GM21576 (cell line): ENCODE results near the gene PRLR.
"Not testable (repeated sequence)": the region's sequence is repeated elsewhere in the genome, so short reads cannot be mapped to it uniquely, and the experiment has no call there.

ENCODE experiments used
- ATAC-seq: cut with Tn5 transposase; IDR thresholded peaks from one replicate; pipeline ENCODE4 v1.9.1; 2021; ENCODE audit warnings: mild to moderate bottlenecking, moderate library complexity; ENCODE audit not compliant: unreplicated experiment

Gene PRLR

GRCh38 chr5:35045280-35045679 lies 185.0 kb downstream of the PRLR start:
- ATAC-seq: no peak

GRCh38 chr5:35044649-35045048 lies 185.6 kb downstream of the PRLR start:
- no peak for ATAC-seq

GRCh38 chr5:35042781-35043180 lies 187.5 kb downstream of the PRLR start:
- no peak for ATAC-seq

GRCh38 chr5:35041261-35041660 lies 189.0 kb downstream of the PRLR start:
- ATAC-seq: no peak

- no peak for ATAC-seq
Observed at GRCh38 chr5:35038891-35039290, 191.4 kb downstream of the PRLR start.

GRCh38 chr5:35036536-35036935 lies 193.8 kb downstream of the PRLR start:
- no peak for ATAC-seq

- not testable (repeated sequence) for ATAC-seq
Observed at GRCh38 chr5:35035929-35036328, 194.4 kb downstream of the PRLR start.

GRCh38 chr5:35035271-35035670 lies 195.0 kb downstream of the PRLR start:
- no peak for ATAC-seq

GRCh38 chr5:35032356-35032755 lies 197.9 kb downstream of the PRLR start:
- no peak for ATAC-seq

GRCh38 chr5:35031276-35031675 lies 199.0 kb downstream of the PRLR start:
- ATAC-seq: no peak

GRCh38 chr5:35030426-35031100 lies 199.7 kb downstream of the PRLR start:
- no peak for ATAC-seq

GRCh38 chr5:35029333-35029732 lies 201.0 kb downstream of the PRLR start:
- ATAC-seq: no peak

- ATAC-seq: no peak
Observed at GRCh38 chr5:35026941-35027340, 203.3 kb downstream of the PRLR start.

GRCh38 chr5:35026280-35026840 lies 203.9 kb downstream of the PRLR start:
- no peak for ATAC-seq

- ATAC-seq: no peak
Observed at GRCh38 chr5:35024911-35025510, 205.3 kb downstream of the PRLR start.

GRCh38 chr5:35023391-35024178 lies 206.7 kb downstream of the PRLR start:
- ATAC-seq: no peak

- no peak for ATAC-seq
Observed at GRCh38 chr5:35016174-35017051, 213.9 kb downstream of the PRLR start.

GRCh38 chr5:35015063-35015462 lies 215.2 kb downstream of the PRLR start:
- ATAC-seq: no peak

- no peak for ATAC-seq
Observed at GRCh38 chr5:35012796-35013195, 217.5 kb downstream of the PRLR start.

- no peak for ATAC-seq
Observed at GRCh38 chr5:35012365-35012764, 217.9 kb downstream of the PRLR start.

- no peak for ATAC-seq
Observed at GRCh38 chr5:35010676-35011075, 219.6 kb downstream of the PRLR start.
